ENCODE measurements around the gene TRMT1. TPM values are rescaled to one million over a fixed set of nuclear protein-coding genes. Genes with fewer than 3 reads are reported as not detected.

The TRMT1 gene
- total RNA-seq, 1 experiment from 2014 or later: 42.6 TPM

DNA sequence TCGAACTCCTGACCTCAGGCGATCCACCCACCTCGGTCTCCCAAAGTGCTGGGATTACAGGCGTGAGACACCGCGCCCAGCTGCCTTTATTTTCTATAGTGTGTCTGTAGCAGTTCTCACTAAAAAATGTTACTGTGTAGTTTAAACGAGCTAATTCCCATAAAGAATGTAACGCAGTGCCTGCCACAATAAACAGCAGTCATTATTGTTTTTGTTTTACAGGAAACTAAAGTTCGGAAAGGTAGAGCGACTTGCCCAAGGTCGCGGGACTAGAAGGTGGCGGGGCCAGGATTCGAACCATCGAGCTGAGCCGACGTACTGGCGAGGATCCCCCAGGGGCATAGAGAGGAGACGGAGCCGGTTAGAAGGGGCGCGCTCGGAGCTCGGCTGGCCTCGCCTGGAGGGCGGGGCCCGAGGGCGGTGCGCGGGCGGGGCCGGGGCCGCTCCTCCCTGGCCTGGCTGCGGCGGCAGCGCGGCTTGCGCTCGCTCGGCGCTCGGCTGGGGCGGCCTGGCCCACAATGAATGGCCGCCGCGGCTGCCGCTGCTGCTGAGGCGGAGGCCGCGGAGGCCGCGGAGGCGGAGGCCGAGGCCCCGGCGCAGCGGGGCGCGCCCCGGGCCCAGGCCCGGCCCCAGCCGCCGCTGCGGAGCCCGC lies 1.4 kb upstream of the TRMT1 start, which contains the start of gene NACC1:
TSS of gene NACC1 (plus strand) at position 493 of the 652 bp plus-strand sequence. CDS start 16,944 bp downstream, outside the sequence.
- H3K27me3 Mint-ChIP-seq (ENCODE audit: insufficient read depth, unreplicated experiment): no peaks in the 10 kb centered on the region
- peak within 1 kb of the TSS; percentile 100 for H3K4me3 Mint-ChIP-seq (ENCODE audit: unreplicated experiment)
- peak; percentile 87 to 93 for DNase-seq
- Histone ChIP-seq H3K36me3 (ENCODE audit: control insufficient read depth, insufficient read depth, low read length) (peaks cover 1% of the 10 kb centered on the region), H3K4me3 (ENCODE audit: low read depth, low read length) (peak within 1 kb of the TSS; percentile 93), H3K27me3 (replicated peaks; ENCODE audit: control insufficient read depth, insufficient read depth, low read length) (no peaks in the 10 kb centered on the region), H3K4me1 (no peaks in the 10 kb centered on the region), H3K9me3 (no peaks in the 10 kb centered on the region)
- peaks cover 23% of the 10 kb centered on the region for H3K36me3 Mint-ChIP-seq (ENCODE audit: insufficient read depth, unreplicated experiment)
- CTCF ChIA-PET: interaction anchor here (0.5 to 0.9 kb wide), 4 partner anchors 10 to 152 kb away, joined by 3 to 5 read pairs (median 4); no protein-coding TSS in a partner anchor
- POLR2A ChIA-PET: interaction anchor here (0.7 to 1.0 kb wide), 4 partner anchors 10 to 46 kb away, joined by 3 to 6 read pairs (median 4); no protein-coding TSS in a partner anchor
- no peak for TF ChIP-seq CTCF (IDR thresholded peaks at IDR 0.05; ENCODE audit: insufficient read depth in 1 of 2, low read depth in 1 of 2, low read length in 1 of 2, severe bottlenecking in 1 of 2, unreplicated experiment in 1 of 2)
- BruUV-seq (replicated peaks): no TSS peak
- peaks cover 6% of the 10 kb centered on the region for H3K4me1 Mint-ChIP-seq (ENCODE audit: low read depth, unreplicated experiment)
- peak within 1 kb of the TSS; percentile 96 for H3K27ac Mint-ChIP-seq (ENCODE audit: unreplicated experiment)
- intact Hi-C loops (cut with micrococcal nuclease; ENCODE audit: unreplicated experiment): loop anchor here (2.0 kb wide), 1 partner anchor 33 kb away; the partner anchor contains the start of genes IER2 and STX10
- H3K9me3 Mint-ChIP-seq (ENCODE audit: unreplicated experiment): no peaks in the 10 kb centered on the region

DNA sequence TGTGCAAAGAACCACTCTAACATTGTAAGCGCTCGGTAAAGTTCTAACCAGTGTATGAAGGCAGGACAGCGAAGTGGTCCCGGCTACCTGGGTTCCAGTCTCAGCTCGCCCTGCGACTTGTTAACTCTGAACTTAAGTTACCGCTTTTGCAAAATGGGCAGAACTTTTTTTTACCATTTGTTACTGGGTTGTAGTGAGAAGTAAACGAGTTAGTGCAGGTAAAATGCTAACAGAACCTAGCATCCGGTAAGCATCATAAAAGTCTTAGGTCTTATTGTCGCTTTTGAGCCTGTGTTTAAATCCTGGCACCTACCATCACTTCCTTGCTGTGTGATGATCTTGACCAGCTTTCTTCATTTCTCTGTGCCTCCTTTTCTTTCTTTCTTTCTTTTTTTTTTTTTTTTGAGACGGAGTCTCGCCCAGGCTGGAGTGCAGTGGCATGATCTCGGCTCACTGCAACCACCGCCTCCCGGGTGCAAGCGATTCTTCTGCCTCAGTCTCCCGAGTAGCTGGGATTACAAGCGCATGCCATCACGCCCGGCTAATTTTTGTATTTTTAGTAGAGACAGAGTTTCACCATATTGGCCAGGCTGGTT lies 734 bp upstream of the TRMT1 start:
- BruUV-seq (replicated peaks): no TSS peak
- no peaks in the 10 kb centered on the region for H3K4me1 ChIP-seq
- CTCF ChIA-PET: interaction anchor here (0.5 to 0.9 kb wide), 4 partner anchors 68 to 151 kb away, joined by 3 to 4 read pairs (median 4); no protein-coding TSS in a partner anchor
- no peaks in the 10 kb centered on the region for H3K9me3 ChIP-seq
- no peaks in the 10 kb centered on the region for H3K27me3 ChIP-seq (replicated peaks; ENCODE audit: control insufficient read depth, insufficient read depth, low read length)
- H3K9me3 Mint-ChIP-seq (ENCODE audit: unreplicated experiment): no peaks in the 10 kb centered on the region
- H3K4me3 Mint-ChIP-seq (ENCODE audit: unreplicated experiment): peak overlapping the region; percentile 100
- DNase-seq: no peak
- no peaks in the 10 kb centered on the region for H3K27me3 Mint-ChIP-seq (ENCODE audit: insufficient read depth, unreplicated experiment)
- POLR2A ChIA-PET: interaction anchor here (0.7 to 1.0 kb wide), 3 partner anchors 32 to 47 kb away, joined by 3 to 6 read pairs (median 4); no protein-coding TSS in a partner anchor
- intact Hi-C loops (cut with micrococcal nuclease; ENCODE audit: unreplicated experiment): loop anchor here (2.0 kb wide), 1 partner anchor 34 kb away; the partner anchor contains the start of genes IER2 and STX10
- TF ChIP-seq CTCF (IDR thresholded peaks at IDR 0.05; ENCODE audit: insufficient read depth in 1 of 2, low read depth in 1 of 2, low read length in 1 of 2, severe bottlenecking in 1 of 2, unreplicated experiment in 1 of 2): no peak
- peaks cover 1% of the 10 kb centered on the region for H3K36me3 ChIP-seq (ENCODE audit: control insufficient read depth, insufficient read depth, low read length)
- peak overlapping the region; percentile 93 for H3K4me3 ChIP-seq (ENCODE audit: low read depth, low read length)
- peaks cover 6% of the 10 kb centered on the region for H3K4me1 Mint-ChIP-seq (ENCODE audit: low read depth, unreplicated experiment)
- H3K27ac Mint-ChIP-seq (ENCODE audit: unreplicated experiment): peak overlapping the region; percentile 96
- H3K36me3 Mint-ChIP-seq (ENCODE audit: insufficient read depth, unreplicated experiment): peaks cover 18% of the 10 kb centered on the region

GRCh38 chr19:13115936-13116281 lies 631 bp downstream of the TRMT1 start:
- Mint-ChIP-seq H3K27ac (ENCODE audit: unreplicated experiment) (peak overlapping the region; percentile 96), H3K36me3 (ENCODE audit: insufficient read depth, unreplicated experiment) (peaks cover 16% of the 10 kb centered on the region), H3K4me3 (ENCODE audit: unreplicated experiment) (peak overlapping the region; percentile 100), H3K4me1 (ENCODE audit: low read depth, unreplicated experiment) (peaks cover 6% of the 10 kb centered on the region), H3K27me3 (ENCODE audit: insufficient read depth, unreplicated experiment) (no peaks in the 10 kb centered on the region), H3K9me3 (ENCODE audit: unreplicated experiment) (no peaks in the 10 kb centered on the region)
- no peak for DNase-seq
- Histone ChIP-seq H3K36me3 (ENCODE audit: control insufficient read depth, insufficient read depth, low read length) (peaks cover 1% of the 10 kb centered on the region), H3K4me3 (ENCODE audit: low read depth, low read length) (peak overlapping the region; percentile 93), H3K9me3 (no peaks in the 10 kb centered on the region), H3K4me1 (no peaks in the 10 kb centered on the region), H3K27me3 (replicated peaks; ENCODE audit: control insufficient read depth, insufficient read depth, low read length) (no peaks in the 10 kb centered on the region)
- no TSS peak for BruUV-seq (replicated peaks)
- intact Hi-C loops (cut with micrococcal nuclease; ENCODE audit: unreplicated experiment): loop anchor here (2.0 kb wide), 1 partner anchor 35 kb away; the partner anchor contains the start of genes IER2 and STX10
- ChIA-PET CTCF (interaction anchor here (0.6 kb wide), 1 partner anchor 44 kb away, joined by 3 read pairs; no protein-coding TSS in a partner anchor), POLR2A (no interaction called here)
- TF ChIP-seq CTCF (IDR thresholded peaks at IDR 0.05; ENCODE audit: insufficient read depth in 1 of 2, low read depth in 1 of 2, low read length in 1 of 2, severe bottlenecking in 1 of 2, unreplicated experiment in 1 of 2): no peak
